ENCODE data around the gene NDUFS2.

Gene NDUFS2

GRCh38 chr1:161195171-161195570 is 7.0 kb upstream of the NDUFS2 start:
- DNase-seq (ENCODE audit: low read depth in 2 of 2), result no peak

- DNase-seq (ENCODE audit: low read depth in 2 of 2), result no peak
Measured at GRCh38 chr1:161196111-161196510, 6.1 kb upstream of the NDUFS2 start.

GRCh38 chr1:161196521-161197451 is 5.4 kb upstream of the NDUFS2 start:
- DNase-seq (ENCODE audit: low read depth in 2 of 2), result no peak

GRCh38 chr1:161197560-161198193 is 4.5 kb upstream of the NDUFS2 start:
- DNase-seq (ENCODE audit: low read depth in 2 of 2), result no peak

- no peak for DNase-seq (ENCODE audit: low read depth in 2 of 2)
Measured at GRCh38 chr1:161198194-161198896, 3.8 kb upstream of the NDUFS2 start.

GRCh38 chr1:161198897-161199431 is 3.2 kb upstream of the NDUFS2 start, which contains the start of gene ADAMTS4:
Gene ADAMTS4, minus strand, starts transcription at chr1:161199054. Its CDS starts 427 bp downstream, at chr1:161198627.
- DNase-seq (ENCODE audit: low read depth in 2 of 2), result no peak

GRCh38 chr1:161199506-161200139 is 2.5 kb upstream of the NDUFS2 start:
- DNase-seq (ENCODE audit: low read depth in 2 of 2), result no peak

GRCh38 chr1:161200421-161200991 is 1.7 kb upstream of the NDUFS2 start:
- DNase-seq (ENCODE audit: low read depth in 2 of 2), result no peak

- no peak for DNase-seq (ENCODE audit: low read depth in 2 of 2)
Measured at GRCh38 chr1:161200992-161201835, 953 bp upstream of the NDUFS2 start.

- DNase-seq (ENCODE audit: low read depth in 2 of 2), result no peak
Measured at GRCh38 chr1:161206411-161207140, 4.4 kb downstream of the NDUFS2 start.

- DNase-seq (ENCODE audit: low read depth in 2 of 2), result no peak
Measured at GRCh38 chr1:161207173-161207572, 5.0 kb downstream of the NDUFS2 start.

GRCh38 chr1:161209790-161210409 is 7.7 kb downstream of the NDUFS2 start:
- DNase-seq (ENCODE audit: low read depth in 2 of 2), result peak; percentile 25 to 50

GRCh38 chr1:161214369-161214768 is 12.2 kb downstream of the NDUFS2 start:
- DNase-seq (ENCODE audit: low read depth in 2 of 2), result no peak

GRCh38 chr1:161215076-161215475 is 12.9 kb downstream of the NDUFS2 start, which contains the start of gene FCER1G:
Gene FCER1G, plus strand, starts transcription at chr1:161215295. Its CDS starts 27 bp downstream, at chr1:161215322.
- DNase-seq (ENCODE audit: low read depth in 2 of 2), result no peak

- no peak for DNase-seq (ENCODE audit: low read depth in 2 of 2)
Measured at GRCh38 chr1:161216945-161217712, 15.0 kb downstream of the NDUFS2 start.

GRCh38 chr1:161217831-161218230 is 15.7 kb downstream of the NDUFS2 start:
- DNase-seq (ENCODE audit: low read depth in 2 of 2), result no peak

GRCh38 chr1:161218301-161219077 is 16.3 kb downstream of the NDUFS2 start:
- DNase-seq (ENCODE audit: low read depth in 2 of 2), result no peak

Measured in stimulated activated CD8-positive, alpha-beta memory T cell treated with anti-CD3 and anti-CD28 coated beads, Interleukin-7, amount 100 ng/mL, for 1 hour (primary cell).